IMR-90 (cell line): Measurements from ENCODE around the gene GCNT2.

Source experiments
- CTCF ChIP-seq: conservative IDR thresholded peaks from 2 replicates; pipeline ENCODE4 v1.5.1; 2012; ENCODE audit warnings: mild to moderate bottlenecking, low read depth, low read length, improper control_type of control experiment
- MAFK ChIP-seq: IDR thresholded peaks from 2 replicates; pipeline ENCODE4 v1.6.1; 2012; ENCODE audit warnings: low read depth, low read length, improper control_type of control experiment
- POLR2A ChIP-seq: IDR thresholded peaks from 2 replicates; pipeline ENCODE4 v1.6.1; 2012; ENCODE audit warnings: mild to moderate bottlenecking, low read depth, low read length

GRCh38 chr6:10589983-10590382, 68.8 kb downstream of the GCNT2 start:
- TF ChIP-seq CTCF (no peak), POLR2A (no peak), MAFK (no peak)
